Tibial nerve (tissue), 4 donors: Measurements from ENCODE around the gene RBP4. TPM values are rescaled to one million over a fixed set of nuclear protein-coding genes. Genes with fewer than 3 reads are reported as not detected.

Source experiments
- DNase-seq, 2 donors: peaks; one replicate each; pipeline ENCODE4 v3.0.0-alpha.2; 2019; ENCODE audit warnings: low spot score in 2 of 2
- H3K27ac ChIP-seq, 4 donors: fragments of 200-600 bp; sonication (generic) in 3 of 4; one replicate each; pipeline ENCODE4 v1.5.1; 2017 to 2019; ENCODE audit warnings: mild to moderate bottlenecking in 1 of 4
- H3K27me3 ChIP-seq, 2 donors: fragments of 200-600 bp; sonication (generic) in 1 of 2; one replicate each; pipeline versions ENCODE4 v1.5.1 to v1.6.0; 2017 to 2019
- H3K36me3 ChIP-seq, 3 donors: fragments of 200-600 bp; sonication (generic); one replicate each; pipeline ENCODE4 v1.5.1; 2018 to 2019
- H3K4me1 ChIP-seq, 4 donors: fragments of 200-600 bp; sonication (generic) in 3 of 4; one replicate each; pipeline ENCODE4 v1.5.1; 2017 to 2019
- H3K4me3 ChIP-seq, 4 donors: fragments of 200-600 bp; sonication (generic) in 3 of 4; one replicate each; pipeline ENCODE4 v1.5.1; 2017 to 2019; ENCODE audit warnings: mild to moderate bottlenecking in 1 of 4, moderate library complexity in 1 of 4
- H3K9me3 ChIP-seq, 4 donors: fragments of 200-600 bp; sonication (generic) in 3 of 4; one replicate each; pipeline ENCODE4 v1.5.1; 2017 to 2019
- CTCF ChIP-seq, 5 experiments: fragments of 200-600 bp in 3 of 5; fragments of 450-650 bp in 2 of 5; sonication (generic) in 3 of 5; IDR thresholded peaks; one replicate each; pipeline ENCODE4 v1.5.1; 2016 to 2019; ENCODE audit warnings: antibody characterized with exemption in 5 of 5, mild to moderate bottlenecking in 3 of 5, moderate library complexity in 2 of 5
- EP300 ChIP-seq, 2 donors: sonication (generic); formaldehyde crosslinking; IDR thresholded peaks; one replicate each; pipeline ENCODE4 v1.6.1; 2017; ENCODE audit warnings: antibody characterized with exemption in 2 of 2, mild to moderate bottlenecking in 1 of 2
- POLR2A ChIP-seq, 2 donors: fragments of 450-650 bp; IDR thresholded peaks; one replicate each; pipeline ENCODE4 v1.6.1; 2017; ENCODE audit warnings: antibody characterized with exemption in 2 of 2, mild to moderate bottlenecking in 2 of 2, moderate library complexity in 2 of 2
- WGBS, 2 donors: methylation state at CpG; one replicate each; pipeline ENCODE4 v1.1.5; 2018; 5-methylcytosine and 5-hydroxymethylcytosine counted together
- total RNA-seq, 4 donors: library from RNA; depleted of rRNA; stranded (reverse); fragments of >200 nt; gene quantifications; one replicate each; pipeline ENCODE4 v1.1.0, GENCODE V29; 2016

RBP4 gene
- total RNA-seq, 4 donors from 2014 or later = 92.0 to 127 (median 119) TPM

GRCh38 chr10:93601774-93602162 lies 733 bp upstream of the RBP4 start:
- no peaks in the 10 kb centered on the region for H3K9me3 ChIP-seq
- DNase-seq = no peak
- TF ChIP-seq EP300 (IDR thresholded peaks at IDR 0.05) (no peak), POLR2A (IDR thresholded peaks at IDR 0.05) (no peak), CTCF (IDR thresholded peaks at IDR 0.05) (no peak)
- 11 to 12% methylated on average over 7 of the region's 7 CpGs for WGBS, 2 donors
- peaks cover 0 to 26% (median 6%) of the 10 kb centered on the region in 4 donors for H3K4me1 ChIP-seq
- H3K27me3 ChIP-seq = peaks cover 0 to 29% of the 10 kb centered on the region in 2 donors
- no peak overlapping the region for H3K27ac ChIP-seq
- H3K36me3 ChIP-seq = no peaks in the 10 kb centered on the region
- H3K4me3 ChIP-seq = peak overlapping the region in 1 of 4 donors; percentile 56

DNA sequence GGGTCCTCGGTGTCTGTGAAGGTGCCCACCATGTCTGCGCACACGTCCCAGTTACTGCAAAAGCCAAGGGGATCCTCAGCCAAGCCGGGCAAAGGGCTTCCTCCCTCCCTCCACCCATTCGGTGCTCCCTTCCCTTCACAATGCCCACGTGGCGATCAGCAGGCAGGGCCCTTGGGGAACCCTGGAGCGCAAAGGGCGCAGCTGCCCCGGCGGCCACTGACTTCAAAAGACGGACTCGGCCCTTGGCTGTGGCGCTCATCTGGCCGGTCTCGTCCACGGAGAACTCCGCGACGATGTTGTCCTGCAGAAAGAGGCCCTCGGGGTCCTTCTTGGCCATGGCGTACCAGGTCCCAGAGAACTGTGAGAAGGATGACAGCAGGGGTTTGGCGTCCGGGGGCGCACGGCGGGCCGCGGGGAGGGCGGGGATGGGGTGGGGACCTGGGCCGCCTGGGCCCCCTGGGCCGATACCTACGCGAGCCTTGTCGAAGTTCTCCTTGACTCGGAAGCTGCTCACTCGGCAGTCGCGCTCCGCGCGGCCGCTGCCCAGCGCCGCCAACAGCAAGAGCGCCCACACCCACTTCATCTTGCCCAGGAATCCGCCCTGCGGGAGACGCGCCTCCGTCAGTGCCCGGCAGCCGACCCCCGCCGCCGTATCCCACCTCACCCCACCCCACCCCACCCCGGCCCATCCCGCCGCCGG lies 439 bp downstream of the RBP4 start:
- TF ChIP-seq CTCF (IDR thresholded peaks at IDR 0.05) = no peak
- TF ChIP-seq EP300 (IDR thresholded peaks at IDR 0.05) = no peak
- TF ChIP-seq POLR2A (IDR thresholded peaks at IDR 0.05) = no peak
- Histone ChIP-seq H3K4me1 (peaks cover 0 to 26% (median 6%) of the 10 kb centered on the region in 4 donors), H3K27me3 (peaks cover 0 to 29% of the 10 kb centered on the region in 2 donors), H3K4me3 (peak overlapping the region in 3 of 4 donors; percentile 22 to 56 (median 29)), H3K27ac (peak overlapping the region in 1 of 4 donors; percentile 59), H3K9me3 (no peaks in the 10 kb centered on the region), H3K36me3 (no peaks in the 10 kb centered on the region)
- DNase-seq = peak in 1 of 2 donors; percentile 12
- 12 to 33% methylated on average over 18 to 26 of the region's 60 CpGs for whole genome bisulfite sequencing, 2 donors

- WGBS, 2 donors = 79 to 82% methylated on average over 4 of the region's 4 CpGs
- TF ChIP-seq EP300 (IDR thresholded peaks at IDR 0.05) (no peak), CTCF (IDR thresholded peaks at IDR 0.05) (no peak), POLR2A (IDR thresholded peaks at IDR 0.05) (no peak)
- Histone ChIP-seq H3K36me3 (no peaks in the 10 kb centered on the region), H3K27ac (no peak overlapping the region), H3K4me1 (peaks cover 0 to 26% (median 6%) of the 10 kb centered on the region in 4 donors), H3K9me3 (no peaks in the 10 kb centered on the region), H3K4me3 (peak overlapping the region in 1 of 4 donors; percentile 56), H3K27me3 (peaks cover 0 to 29% of the 10 kb centered on the region in 2 donors)
- DNase-seq = no peak
Measured at GRCh38 chr10:93599778-93600177, 1.3 kb downstream of the RBP4 start.

- no peaks in the 10 kb centered on the region for H3K9me3 ChIP-seq
- peaks cover 0 to 26% (median 6%) of the 10 kb centered on the region in 4 donors for H3K4me1 ChIP-seq
- peaks cover 0 to 29% of the 10 kb centered on the region in 2 donors for H3K27me3 ChIP-seq
- H3K4me3 ChIP-seq = no peak overlapping the region
- no peaks in the 10 kb centered on the region for H3K36me3 ChIP-seq
- WGBS, 2 donors = 23 to 48% methylated on average over 1 of the region's 1 CpG
- no peak for DNase-seq
- TF ChIP-seq EP300 (IDR thresholded peaks at IDR 0.05) (no peak), POLR2A (IDR thresholded peaks at IDR 0.05) (no peak), CTCF (IDR thresholded peaks at IDR 0.05) (no peak)
- H3K27ac ChIP-seq = no peak overlapping the region
Measured at GRCh38 chr10:93599335-93599734, 1.7 kb downstream of the RBP4 start.

GRCh38 chr10:93598157-93598556 lies 2.9 kb downstream of the RBP4 start:
- H3K4me1 ChIP-seq = peaks cover 0 to 26% (median 6%) of the 10 kb centered on the region in 4 donors
- no peaks in the 10 kb centered on the region for H3K9me3 ChIP-seq
- peaks cover 0 to 20% of the 10 kb centered on the region in 2 donors for H3K27me3 ChIP-seq
- DNase-seq = no peak
- no peak overlapping the region for H3K4me3 ChIP-seq
- H3K36me3 ChIP-seq = no peaks in the 10 kb centered on the region
- TF ChIP-seq POLR2A (IDR thresholded peaks at IDR 0.05) = no peak
- TF ChIP-seq CTCF (IDR thresholded peaks at IDR 0.05) = no peak
- no peak for TF ChIP-seq EP300 (IDR thresholded peaks at IDR 0.05)
- 83 to 87% methylated on average over 5 of the region's 5 CpGs for WGBS, 2 donors
- no peak overlapping the region for H3K27ac ChIP-seq
